ENCODE measurements around the gene PPP1R1C.

Gene PPP1R1C

GRCh38 chr2:181971032-181971431 is 14.6 kb upstream of the PPP1R1C start:
- DNase-seq (ENCODE audit: low read depth in 2 of 2) = no peak

GRCh38 chr2:181972431-181973170 is 13.1 kb upstream of the PPP1R1C start:
- no peak for DNase-seq (ENCODE audit: low read depth in 2 of 2)

- no peak for DNase-seq (ENCODE audit: low read depth in 2 of 2)
Observed at GRCh38 chr2:181973171-181973783, 12.4 kb upstream of the PPP1R1C start.

GRCh38 chr2:181977661-181978350 is 7.8 kb upstream of the PPP1R1C start:
- DNase-seq (ENCODE audit: low read depth in 2 of 2) = peak in 1 of 2 experiments; percentile 12

GRCh38 chr2:181978351-181979150 is 7.1 kb upstream of the PPP1R1C start:
- DNase-seq (ENCODE audit: low read depth in 2 of 2) = no peak

- no peak for DNase-seq (ENCODE audit: low read depth in 2 of 2)
Observed at GRCh38 chr2:181984060-181984459, 1.6 kb upstream of the PPP1R1C start.

- DNase-seq (ENCODE audit: low read depth in 2 of 2) = no peak
Observed at GRCh38 chr2:181984814-181985631, 630 bp upstream of the PPP1R1C start.

GRCh38 chr2:181988154-181988924 is 2.7 kb downstream of the PPP1R1C start:
- no peak for DNase-seq (ENCODE audit: low read depth in 2 of 2)

- no peak for DNase-seq (ENCODE audit: low read depth in 2 of 2)
Observed at GRCh38 chr2:181989099-181989498, 3.4 kb downstream of the PPP1R1C start.

- no peak for DNase-seq (ENCODE audit: low read depth in 2 of 2)
Observed at GRCh38 chr2:181991171-181991885, 5.7 kb downstream of the PPP1R1C start.

- DNase-seq (ENCODE audit: low read depth in 2 of 2) = no peak
Observed at GRCh38 chr2:181992776-181993175, 7.1 kb downstream of the PPP1R1C start.

- no peak for DNase-seq (ENCODE audit: low read depth in 2 of 2)
Observed at GRCh38 chr2:181995289-181995688, 9.6 kb downstream of the PPP1R1C start.

- DNase-seq (ENCODE audit: low read depth in 2 of 2) = no peak
Observed at GRCh38 chr2:181998041-181998835, 12.6 kb downstream of the PPP1R1C start.

GRCh38 chr2:181998891-181999654 is 13.4 kb downstream of the PPP1R1C start:
- no peak for DNase-seq (ENCODE audit: low read depth in 2 of 2)

- no peak for DNase-seq (ENCODE audit: low read depth in 2 of 2)
Observed at GRCh38 chr2:181999911-182000310, 14.3 kb downstream of the PPP1R1C start.

GRCh38 chr2:182004945-182005520 is 19.4 kb downstream of the PPP1R1C start:
- DNase-seq (ENCODE audit: low read depth in 2 of 2) = no peak

GRCh38 chr2:182006595-182007341 is 21.1 kb downstream of the PPP1R1C start:
- no peak for DNase-seq (ENCODE audit: low read depth in 2 of 2)
